T-helper 1 cell treated with Interleukin-12 subunit alpha and Interleukin-12 subunit beta and Interleukin-4 antibody, amounts not matched to agents 30 μg/mL and 1 μg/mL, for 36 hours (primary cell): ENCODE results near the gene HOXC12.

Experiments
- H3K27ac Mint-ChIP-seq: one replicate; pipeline ENCODE4 v1.8.0; 2021; ENCODE audit warnings: mild to moderate bottlenecking, mixed read lengths
- H3K27me3 Mint-ChIP-seq: one replicate; pipeline ENCODE4 v1.8.0; 2021; ENCODE audit warnings: low read depth, mixed read lengths
- H3K36me3 Mint-ChIP-seq: one replicate; pipeline ENCODE4 v1.8.0; 2021; ENCODE audit warnings: low read depth, mixed read lengths
- H3K4me1 Mint-ChIP-seq: one replicate; pipeline ENCODE4 v1.8.0; 2021; ENCODE audit warnings: low read depth, mixed read lengths
- H3K4me3 Mint-ChIP-seq: one replicate; pipeline ENCODE4 v1.8.0; 2021; ENCODE audit warnings: mild to moderate bottlenecking, moderate library complexity, mixed read lengths
- H3K9me3 Mint-ChIP-seq: one replicate; pipeline ENCODE4 v1.8.0; 2021; ENCODE audit warnings: mixed read lengths

Gene HOXC12

GRCh38 chr12:53987787-53988230 lies 33.1 kb downstream of the HOXC12 start:
- no peak overlapping the region for H3K27ac Mint-ChIP-seq
- H3K4me3 Mint-ChIP-seq, result no peak overlapping the region
- H3K36me3 Mint-ChIP-seq, result no peaks in the 10 kb centered on the region
- peaks cover 26% of the 10 kb centered on the region for H3K4me1 Mint-ChIP-seq
- H3K27me3 Mint-ChIP-seq, result peaks cover 97% of the 10 kb centered on the region
- H3K9me3 Mint-ChIP-seq, result no peaks in the 10 kb centered on the region

GRCh38 chr12:53988541-53989226 lies 34.0 kb downstream of the HOXC12 start:
- Mint-ChIP-seq H3K27me3 (peaks cover 97% of the 10 kb centered on the region), H3K4me3 (no peak overlapping the region), H3K27ac (peak overlapping the region; percentile 9), H3K4me1 (peaks cover 26% of the 10 kb centered on the region), H3K9me3 (no peaks in the 10 kb centered on the region), H3K36me3 (no peaks in the 10 kb centered on the region)

GRCh38 chr12:53989227-53990113 lies 34.8 kb downstream of the HOXC12 start:
- Mint-ChIP-seq H3K27ac (peak overlapping the region; percentile 46), H3K4me3 (no peak overlapping the region), H3K36me3 (peaks cover 4% of the 10 kb centered on the region), H3K27me3 (peaks cover 98% of the 10 kb centered on the region), H3K9me3 (no peaks in the 10 kb centered on the region), H3K4me1 (peaks cover 28% of the 10 kb centered on the region)

GRCh38 chr12:53990311-53991076 lies 35.8 kb downstream of the HOXC12 start:
- H3K4me3 Mint-ChIP-seq, result no peak overlapping the region
- no peak overlapping the region for H3K27ac Mint-ChIP-seq
- H3K36me3 Mint-ChIP-seq, result peaks cover 5% of the 10 kb centered on the region
- peaks cover 98% of the 10 kb centered on the region for H3K27me3 Mint-ChIP-seq
- H3K4me1 Mint-ChIP-seq, result peaks cover 30% of the 10 kb centered on the region
- H3K9me3 Mint-ChIP-seq, result no peaks in the 10 kb centered on the region

GRCh38 chr12:53991077-53991460 lies 36.4 kb downstream of the HOXC12 start:
- peaks cover 100% of the 10 kb centered on the region for H3K27me3 Mint-ChIP-seq
- H3K9me3 Mint-ChIP-seq, result no peaks in the 10 kb centered on the region
- H3K27ac Mint-ChIP-seq, result no peak overlapping the region
- peaks cover 31% of the 10 kb centered on the region for H3K4me1 Mint-ChIP-seq
- H3K4me3 Mint-ChIP-seq, result no peak overlapping the region
- peaks cover 5% of the 10 kb centered on the region for H3K36me3 Mint-ChIP-seq

- Mint-ChIP-seq H3K4me1 (peaks cover 29% of the 10 kb centered on the region), H3K27me3 (peaks cover 99% of the 10 kb centered on the region), H3K36me3 (peaks cover 5% of the 10 kb centered on the region), H3K4me3 (no peak overlapping the region), H3K27ac (no peak overlapping the region), H3K9me3 (no peaks in the 10 kb centered on the region)
Measured at GRCh38 chr12:53992377-53992889, 37.7 kb downstream of the HOXC12 start.

- H3K4me3 Mint-ChIP-seq, result no peak overlapping the region
- H3K27me3 Mint-ChIP-seq, result peaks cover 99% of the 10 kb centered on the region
- peaks cover 5% of the 10 kb centered on the region for H3K36me3 Mint-ChIP-seq
- no peaks in the 10 kb centered on the region for H3K9me3 Mint-ChIP-seq
- peak overlapping the region; percentile 75 for H3K27ac Mint-ChIP-seq
- H3K4me1 Mint-ChIP-seq, result peaks cover 29% of the 10 kb centered on the region
Measured at GRCh38 chr12:53993162-53994008, 38.7 kb downstream of the HOXC12 start.

GRCh38 chr12:53994009-53994263 lies 39.2 kb downstream of the HOXC12 start:
- Mint-ChIP-seq H3K4me3 (no peak overlapping the region), H3K4me1 (peaks cover 28% of the 10 kb centered on the region), H3K27ac (peak overlapping the region; percentile 75), H3K36me3 (peaks cover 5% of the 10 kb centered on the region), H3K27me3 (peaks cover 99% of the 10 kb centered on the region), H3K9me3 (no peaks in the 10 kb centered on the region)

GRCh38 chr12:53994264-53995001 lies 39.7 kb downstream of the HOXC12 start:
- Mint-ChIP-seq H3K9me3 (no peaks in the 10 kb centered on the region), H3K27ac (peak overlapping the region; percentile 75), H3K4me3 (no peak overlapping the region), H3K27me3 (peaks cover 99% of the 10 kb centered on the region), H3K4me1 (peaks cover 23% of the 10 kb centered on the region), H3K36me3 (peaks cover 5% of the 10 kb centered on the region)

GRCh38 chr12:53995002-53995377 lies 40.3 kb downstream of the HOXC12 start:
- Mint-ChIP-seq H3K4me3 (peak overlapping the region; percentile 76), H3K4me1 (peaks cover 19% of the 10 kb centered on the region), H3K9me3 (no peaks in the 10 kb centered on the region), H3K36me3 (peaks cover 5% of the 10 kb centered on the region), H3K27me3 (peaks cover 99% of the 10 kb centered on the region), H3K27ac (no peak overlapping the region)

GRCh38 chr12:53995378-53996239 lies 40.9 kb downstream of the HOXC12 start:
- Mint-ChIP-seq H3K36me3 (peaks cover 5% of the 10 kb centered on the region), H3K9me3 (no peaks in the 10 kb centered on the region), H3K4me3 (peak overlapping the region; percentile 76), H3K27ac (peak overlapping the region; percentile 59), H3K4me1 (peaks cover 15% of the 10 kb centered on the region), H3K27me3 (peaks cover 96% of the 10 kb centered on the region)

GRCh38 chr12:53996240-53997203 lies 41.8 kb downstream of the HOXC12 start:
- Mint-ChIP-seq H3K27ac (no peak overlapping the region), H3K36me3 (peaks cover 5% of the 10 kb centered on the region), H3K9me3 (no peaks in the 10 kb centered on the region), H3K27me3 (peaks cover 96% of the 10 kb centered on the region), H3K4me1 (peaks cover 15% of the 10 kb centered on the region), H3K4me3 (peak overlapping the region; percentile 76)
